Measurements from ENCODE around the gene BCAS3. TPM values are rescaled to one million over a fixed set of nuclear protein-coding genes. Genes with fewer than 3 reads are reported as not detected.
"Not testable (repeated sequence)": the region's sequence is repeated elsewhere in the genome, so short reads cannot be mapped to it uniquely, and the experiment has no call there.

The BCAS3 gene
- total RNA-seq, 2 experiments from 2014 or later = 6.8 to 7.1 TPM

GRCh38 chr17:60814941-60815340 is 137.3 kb downstream of the BCAS3 start:
- H3K4me3 Mint-ChIP-seq; intact Hi-C loops (cut with micrococcal nuclease); H3K27me3 Mint-ChIP-seq; POLR2A ChIA-PET; H3K27ac Mint-ChIP-seq; H3K4me1 Mint-ChIP-seq (ENCODE audit: low read depth); DNase-seq; CTCF ChIA-PET: not testable (repeated sequence)
- peaks cover 32% of the 10 kb centered on the region for H3K9me3 Mint-ChIP-seq
- H3K36me3 Mint-ChIP-seq = peaks cover 23% of the 10 kb centered on the region

- Mint-ChIP-seq H3K4me3 (no peak overlapping the region), H3K27me3 (no peaks in the 10 kb centered on the region), H3K4me1 (ENCODE audit: low read depth) (no peaks in the 10 kb centered on the region), H3K27ac (no peak overlapping the region), H3K36me3 (peaks cover 10% of the 10 kb centered on the region), H3K9me3 (peaks cover 25% of the 10 kb centered on the region)
- ChIA-PET CTCF (interaction anchor here (0.6 kb wide), 1 partner anchor 213 kb away, joined by 3 read pairs; no protein-coding TSS in a partner anchor), POLR2A (no interaction called here)
- DNase-seq = no peak
- intact Hi-C loops (cut with micrococcal nuclease) = no loop called here
These were observed 139.5 kb downstream of the BCAS3 start for GRCh38 chr17:60817192-60817591.

GRCh38 chr17:60819447-60820130 is 141.9 kb downstream of the BCAS3 start:
- DNase-seq = no peak
- no peak overlapping the region for H3K4me3 Mint-ChIP-seq
- ChIA-PET POLR2A (no interaction called here), CTCF (no interaction called here)
- H3K27me3 Mint-ChIP-seq = no peaks in the 10 kb centered on the region
- H3K36me3 Mint-ChIP-seq = no peaks in the 10 kb centered on the region
- H3K9me3 Mint-ChIP-seq = peaks cover 7% of the 10 kb centered on the region
- no peaks in the 10 kb centered on the region for H3K4me1 Mint-ChIP-seq (ENCODE audit: low read depth)
- intact Hi-C loops (cut with micrococcal nuclease) = no loop called here
- no peak overlapping the region for H3K27ac Mint-ChIP-seq

GRCh38 chr17:60823515-60823914 is 145.9 kb downstream of the BCAS3 start:
- ChIA-PET CTCF (no interaction called here), POLR2A (no interaction called here)
- no peak overlapping the region for H3K4me3 Mint-ChIP-seq
- DNase-seq = no peak
- intact Hi-C loops (cut with micrococcal nuclease) = no loop called here
- no peaks in the 10 kb centered on the region for H3K36me3 Mint-ChIP-seq
- no peak overlapping the region for H3K27ac Mint-ChIP-seq
- no peaks in the 10 kb centered on the region for H3K9me3 Mint-ChIP-seq
- H3K4me1 Mint-ChIP-seq (ENCODE audit: low read depth) = no peaks in the 10 kb centered on the region
- no peaks in the 10 kb centered on the region for H3K27me3 Mint-ChIP-seq

- no peak for DNase-seq
- POLR2A ChIA-PET = no interaction called here
- intact Hi-C loops (cut with micrococcal nuclease) = no loop called here
- no peaks in the 10 kb centered on the region for H3K9me3 Mint-ChIP-seq
- H3K4me3 Mint-ChIP-seq = no peak overlapping the region
- H3K27ac Mint-ChIP-seq = no peak overlapping the region
- H3K27me3 Mint-ChIP-seq = no peaks in the 10 kb centered on the region
- no peaks in the 10 kb centered on the region for H3K4me1 Mint-ChIP-seq (ENCODE audit: low read depth)
- H3K36me3 Mint-ChIP-seq = no peaks in the 10 kb centered on the region
- CTCF ChIA-PET = interaction anchor here (0.8 kb wide), 1 partner anchor 176 kb away, joined by 3 read pairs; no protein-coding TSS in a partner anchor
These were observed 147.7 kb downstream of the BCAS3 start for GRCh38 chr17:60825351-60825750.

- intact Hi-C loops (cut with micrococcal nuclease) = no loop called here
- Mint-ChIP-seq H3K36me3 (no peaks in the 10 kb centered on the region), H3K9me3 (no peaks in the 10 kb centered on the region), H3K4me1 (ENCODE audit: low read depth) (no peaks in the 10 kb centered on the region), H3K4me3 (no peak overlapping the region), H3K27ac (no peak overlapping the region), H3K27me3 (no peaks in the 10 kb centered on the region)
- DNase-seq = no peak
- ChIA-PET POLR2A (no interaction called here), CTCF (no interaction called here)
These were observed 150.3 kb downstream of the BCAS3 start for GRCh38 chr17:60827943-60828342.

GRCh38 chr17:60832151-60832585 is 154.5 kb downstream of the BCAS3 start:
- Mint-ChIP-seq H3K27me3 (no peaks in the 10 kb centered on the region), H3K36me3 (no peaks in the 10 kb centered on the region), H3K4me1 (ENCODE audit: low read depth) (no peaks in the 10 kb centered on the region), H3K9me3 (no peaks in the 10 kb centered on the region), H3K4me3 (no peak overlapping the region), H3K27ac (no peak overlapping the region)
- DNase-seq = no peak
- ChIA-PET POLR2A (no interaction called here), CTCF (no interaction called here)
- intact Hi-C loops (cut with micrococcal nuclease) = no loop called here

GRCh38 chr17:60832631-60833030 is 155.0 kb downstream of the BCAS3 start:
- POLR2A ChIA-PET = no interaction called here
- no peak overlapping the region for H3K4me3 Mint-ChIP-seq

GRCh38 chr17:60840456-60840855 is 162.8 kb downstream of the BCAS3 start:
- Mint-ChIP-seq H3K27me3 (no peaks in the 10 kb centered on the region), H3K27ac (no peak overlapping the region), H3K9me3 (no peaks in the 10 kb centered on the region), H3K4me1 (ENCODE audit: low read depth) (no peaks in the 10 kb centered on the region), H3K4me3 (no peak overlapping the region), H3K36me3 (no peaks in the 10 kb centered on the region)
- intact Hi-C loops (cut with micrococcal nuclease) = no loop called here
- CTCF ChIA-PET = no interaction called here
- DNase-seq = no peak
- POLR2A ChIA-PET = interaction anchor here (0.7 kb wide), 1 partner anchor 24 kb away, joined by 3 read pairs; no protein-coding TSS in a partner anchor

More at GRCh38 chr17:60832631-60833030, 155.0 kb downstream of the BCAS3 start:
- Mint-ChIP-seq H3K27me3 (no peaks in the 10 kb centered on the region), H3K4me1 (ENCODE audit: low read depth) (no peaks in the 10 kb centered on the region), H3K9me3 (no peaks in the 10 kb centered on the region), H3K27ac (no peak overlapping the region), H3K36me3 (no peaks in the 10 kb centered on the region)
- intact Hi-C loops (cut with micrococcal nuclease) = no loop called here
- DNase-seq = no peak
- CTCF ChIA-PET = no interaction called here

GRCh38 chr17:60845012-60845411 is 167.4 kb downstream of the BCAS3 start:
- ChIA-PET CTCF (no interaction called here), POLR2A (interaction anchor here (0.7 kb wide), 1 partner anchor 65 kb away, joined by 4 read pairs; no protein-coding TSS in a partner anchor)
- no peaks in the 10 kb centered on the region for H3K36me3 Mint-ChIP-seq
- H3K4me3 Mint-ChIP-seq = no peak overlapping the region
- no peaks in the 10 kb centered on the region for H3K4me1 Mint-ChIP-seq (ENCODE audit: low read depth)
- intact Hi-C loops (cut with micrococcal nuclease) = no loop called here
- no peak for DNase-seq
- H3K27me3 Mint-ChIP-seq = no peaks in the 10 kb centered on the region
- H3K9me3 Mint-ChIP-seq = no peaks in the 10 kb centered on the region
- no peak overlapping the region for H3K27ac Mint-ChIP-seq

GRCh38 chr17:60846175-60846574 is 168.5 kb downstream of the BCAS3 start:
- POLR2A ChIA-PET = no interaction called here
- Mint-ChIP-seq H3K27ac (no peak overlapping the region), H3K27me3 (no peaks in the 10 kb centered on the region), H3K36me3 (no peaks in the 10 kb centered on the region), H3K4me3 (no peak overlapping the region), H3K9me3 (no peaks in the 10 kb centered on the region), H3K4me1 (ENCODE audit: low read depth) (no peaks in the 10 kb centered on the region)
- CTCF ChIA-PET = no interaction called here
- intact Hi-C loops (cut with micrococcal nuclease) = no loop called here
- DNase-seq = no peak

GRCh38 chr17:60851181-60851580 is 173.5 kb downstream of the BCAS3 start:
- DNase-seq = no peak
- H3K4me3 Mint-ChIP-seq = no peak overlapping the region
- H3K27me3 Mint-ChIP-seq = no peaks in the 10 kb centered on the region
- peaks cover 4% of the 10 kb centered on the region for H3K9me3 Mint-ChIP-seq
- intact Hi-C loops (cut with micrococcal nuclease) = no loop called here
- POLR2A ChIA-PET = no interaction called here
- no peak overlapping the region for H3K27ac Mint-ChIP-seq
- H3K4me1 Mint-ChIP-seq (ENCODE audit: low read depth) = no peaks in the 10 kb centered on the region
- H3K36me3 Mint-ChIP-seq = no peaks in the 10 kb centered on the region
- CTCF ChIA-PET = no interaction called here

- H3K4me1 Mint-ChIP-seq (ENCODE audit: low read depth) = peaks cover 2% of the 10 kb centered on the region
- no peaks in the 10 kb centered on the region for H3K36me3 Mint-ChIP-seq
- ChIA-PET CTCF (no interaction called here), POLR2A (no interaction called here)
- intact Hi-C loops (cut with micrococcal nuclease) = no loop called here
- H3K27ac Mint-ChIP-seq = no peak overlapping the region
- no peaks in the 10 kb centered on the region for H3K27me3 Mint-ChIP-seq
- H3K4me3 Mint-ChIP-seq = no peak overlapping the region
- H3K9me3 Mint-ChIP-seq = peaks cover 4% of the 10 kb centered on the region
- DNase-seq = no peak
These were observed 180.0 kb downstream of the BCAS3 start for GRCh38 chr17:60857556-60858080.
